ENCODE measurements around the gene CHKA. TPM values are rescaled to one million over a fixed set of nuclear protein-coding genes. Genes with fewer than 3 reads are reported as not detected.

The CHKA gene
- total and polyA plus RNA-seq, 2 of the 8 experiments (the other 6 are each of a cell fraction or from before 2014, with no cell fraction given) = 61.2 to 86.6 TPM

- TF ChIP-seq CTCF (IDR thresholded peaks at IDR 0.05; ENCODE audit: control extremely low read depth in 1 of 3, insufficient read depth in 1 of 3, low read depth in 1 of 3, low read length in 3 of 3) (no peak), KDM4A (IDR thresholded peaks at IDR 0.05; ENCODE audit: low read depth, low read length, severe bottlenecking) (no peak), TBP (IDR thresholded peaks at IDR 0.05; ENCODE audit: low read depth, low read length) (no peak)
Measured at GRCh38 chr11:68032997-68033707, 88.0 kb downstream of the CHKA start (continued).

All from H1 (cell line).